Ishikawa (cell line): Measurements from ENCODE around the gene RPP30.

ENCODE experiments used
- CEBPB ChIP-seq: IDR thresholded peaks from 2 replicates; pipeline ENCODE4 v1.6.1; 2012
- CREB1 ChIP-seq: IDR thresholded peaks from 2 replicates; pipeline ENCODE4 v1.6.1; 2012; ENCODE audit warnings: low read depth
- EGR1 ChIP-seq: IDR thresholded peaks from 2 replicates; pipeline ENCODE4 v1.6.1; 2012
- EP300 ChIP-seq: IDR thresholded peaks from 2 replicates; pipeline ENCODE4 v1.6.1; 2012; ENCODE audit warnings: borderline replicate concordance
- FOXM1 ChIP-seq: IDR thresholded peaks from 2 replicates; pipeline ENCODE4 v1.6.1; 2012; ENCODE audit warnings: low read depth, borderline replicate concordance
- MAX ChIP-seq: IDR thresholded peaks from 2 replicates; pipeline ENCODE4 v1.6.1; 2012
- NFIC ChIP-seq: IDR thresholded peaks from 2 replicates; pipeline ENCODE4 v1.6.1; 2012
- RAD21 ChIP-seq: IDR thresholded peaks from 2 replicates; pipeline ENCODE4 v1.6.1; 2012; ENCODE audit warnings: low read depth
- REST ChIP-seq: IDR thresholded peaks from 2 replicates; pipeline ENCODE4 v1.6.1; 2012; ENCODE audit warnings: low read depth, mild to moderate bottlenecking
- TAF1 ChIP-seq: IDR thresholded peaks from 2 replicates; pipeline ENCODE4 v1.6.1; 2012; ENCODE audit warnings: low read depth, mild to moderate bottlenecking
- TCF12 ChIP-seq: IDR thresholded peaks from 2 replicates; pipeline ENCODE4 v1.6.1; 2012; ENCODE audit warnings: low read depth
- TEAD4 ChIP-seq: IDR thresholded peaks from 2 replicates; pipeline ENCODE4 v1.6.1; 2012
- USF1 ChIP-seq: IDR thresholded peaks from 2 replicates; pipeline ENCODE4 v1.6.1; 2012
- YY1 ChIP-seq: IDR thresholded peaks from 2 replicates; pipeline ENCODE4 v1.6.1; 2012; ENCODE audit warnings: low read depth
- ZBTB7A ChIP-seq: IDR thresholded peaks from 2 replicates; pipeline ENCODE4 v1.6.1; 2012; ENCODE audit warnings: low read depth

RPP30 gene

GRCh38 chr10:90871766-90872647 lies at the start of gene RPP30:
Gene RPP30, plus strand, starts transcription at chr10:90871974. Its CDS starts 13 bp downstream, at chr10:90871987.
- peak; percentile 67; the same call in 1 of the 2 replicates for TF ChIP-seq TCF12
- no peak for TF ChIP-seq CREB1
- TF ChIP-seq EGR1: no peak; the same call in 1 of the 2 replicates
- TF ChIP-seq RAD21: no peak
- no peak for TF ChIP-seq ZBTB7A
- no peak for TF ChIP-seq EP300
- no peak for TF ChIP-seq FOXM1
- peak; percentile 95 for TF ChIP-seq TAF1
- no peak for TF ChIP-seq NFIC
- TF ChIP-seq REST: no peak
- no peak for TF ChIP-seq CEBPB
- TF ChIP-seq YY1: peak; percentile 98
- peak; percentile 81 for TF ChIP-seq USF1
- no peak for TF ChIP-seq TEAD4
- TF ChIP-seq MAX: peak; percentile 78; the same call in 1 of the 2 replicates

GRCh38 chr10:90822508-90822907 lies 49.3 kb upstream of the RPP30 start:
- TF ChIP-seq MAX (no peak), RAD21 (no peak), TAF1 (no peak), TEAD4 (no peak), FOXM1 (no peak), TCF12 (no peak), CREB1 (no peak), REST (no peak), NFIC (no peak), ZBTB7A (no peak), YY1 (no peak), CEBPB (no peak), EGR1 (no peak), EP300 (no peak), USF1 (no peak)

- TF ChIP-seq TCF12: no peak
Measured at GRCh38 chr10:90832111-90832510, 39.7 kb upstream of the RPP30 start.

GRCh38 chr10:90834326-90834725 lies 37.4 kb upstream of the RPP30 start:
- TF ChIP-seq EP300 (no peak), REST (no peak), MAX (no peak)
